Subcutaneous abdominal adipose tissue (tissue), 5 donors: Measurements from ENCODE around the gene MRTFA.

Experiments used
- H3K27ac ChIP-seq: one replicate; pipeline ENCODE4 v1.7.0; 2013; ENCODE audit warnings: low read depth, mild to moderate bottlenecking, inconsistent platforms, low read length, moderate library complexity
- H3K27me3 ChIP-seq, 5 donors: one replicate each; pipeline ENCODE4 v1.7.0; 2013; ENCODE audit warnings: low read length in 5 of 5, inconsistent platforms in 1 of 5; ENCODE audit not compliant: control insufficient read depth in 5 of 5, insufficient read depth in 4 of 5
- H3K36me3 ChIP-seq, 5 donors: one replicate each; pipeline ENCODE4 v1.7.0; 2013; ENCODE audit warnings: low read length in 5 of 5; ENCODE audit not compliant: control insufficient read depth in 5 of 5, insufficient read depth in 5 of 5
- H3K4me1 ChIP-seq, 5 donors: one replicate each; pipeline ENCODE4 v1.7.0; 2013; ENCODE audit warnings: low read length in 5 of 5, mild to moderate bottlenecking in 3 of 5, moderate library complexity in 1 of 5; ENCODE audit not compliant: control insufficient read depth in 5 of 5, insufficient read depth in 5 of 5
- H3K4me3 ChIP-seq, 5 donors: one replicate each; pipeline ENCODE4 v1.7.0; 2013; ENCODE audit warnings: low read length in 5 of 5, low read depth in 1 of 5
- H3K9ac ChIP-seq, 5 donors: one replicate each; pipeline ENCODE4 v1.7.0; 2013; ENCODE audit warnings: low read length in 5 of 5, mild to moderate bottlenecking in 4 of 5, moderate library complexity in 3 of 5
- H3K9me3 ChIP-seq, 5 donors: one replicate each; pipeline ENCODE4 v1.7.0; 2013; ENCODE audit warnings: low read length in 5 of 5; ENCODE audit not compliant: control insufficient read depth in 5 of 5
- donor health status: healthy.
- donor health status: healthy.
- donor health status: healthy.
- donor health status: healthy.
- donor health status: healthy.

MRTFA gene

GRCh38 chr22:40429481-40429880, 207.0 kb downstream of the MRTFA start:
- H3K9ac ChIP-seq, result no peak overlapping the region
- no peaks in the 10 kb centered on the region for H3K9me3 ChIP-seq
- H3K4me1 ChIP-seq, result peaks cover 0 to 32% (median 0%) of the 10 kb centered on the region in 5 donors
- no peak overlapping the region for H3K4me3 ChIP-seq
- no peaks in the 10 kb centered on the region for H3K27me3 ChIP-seq
- H3K36me3 ChIP-seq, result peaks cover 0 to 63% (median 56%) of the 10 kb centered on the region in 5 donors
- H3K27ac ChIP-seq, result no peak overlapping the region

GRCh38 chr22:40428796-40429195, 207.7 kb downstream of the MRTFA start:
- no peak overlapping the region for H3K9ac ChIP-seq
- no peak overlapping the region for H3K4me3 ChIP-seq
- H3K9me3 ChIP-seq, result no peaks in the 10 kb centered on the region
- H3K27ac ChIP-seq, result no peak overlapping the region
- H3K4me1 ChIP-seq, result peaks cover 0 to 32% (median 0%) of the 10 kb centered on the region in 5 donors
- H3K36me3 ChIP-seq, result peaks cover 0 to 69% (median 62%) of the 10 kb centered on the region in 5 donors
- no peaks in the 10 kb centered on the region for H3K27me3 ChIP-seq

GRCh38 chr22:40426594-40427333, 209.8 kb downstream of the MRTFA start:
- H3K9ac ChIP-seq, result no peak overlapping the region

GRCh38 chr22:40425082-40425481, 211.4 kb downstream of the MRTFA start:
- H3K4me3 ChIP-seq, result no peak overlapping the region
- H3K27ac ChIP-seq, result no peak overlapping the region
- peaks cover 0 to 95% (median 91%) of the 10 kb centered on the region in 5 donors for H3K36me3 ChIP-seq
- no peaks in the 10 kb centered on the region for H3K9me3 ChIP-seq
- H3K4me1 ChIP-seq, result peaks cover 0 to 27% (median 3%) of the 10 kb centered on the region in 5 donors
- H3K9ac ChIP-seq, result no peak overlapping the region
- H3K27me3 ChIP-seq, result no peaks in the 10 kb centered on the region

More at GRCh38 chr22:40426594-40427333, 209.8 kb downstream of the MRTFA start:
- Histone ChIP-seq H3K36me3 (peaks cover 0 to 90% (median 81%) of the 10 kb centered on the region in 5 donors), H3K27ac (no peak overlapping the region), H3K9me3 (no peaks in the 10 kb centered on the region), H3K4me3 (no peak overlapping the region), H3K27me3 (no peaks in the 10 kb centered on the region), H3K4me1 (peaks cover 0 to 27% (median 3%) of the 10 kb centered on the region in 5 donors)

GRCh38 chr22:40423882-40424640, 212.5 kb downstream of the MRTFA start:
- Histone ChIP-seq H3K27me3 (no peaks in the 10 kb centered on the region), H3K36me3 (peaks cover 0 to 95% (median 91%) of the 10 kb centered on the region in 5 donors), H3K4me3 (no peak overlapping the region), H3K4me1 (peaks cover 0 to 27% (median 3%) of the 10 kb centered on the region in 5 donors), H3K9me3 (no peaks in the 10 kb centered on the region), H3K27ac (no peak overlapping the region), H3K9ac (no peak overlapping the region)

GRCh38 chr22:40423310-40423688, 213.2 kb downstream of the MRTFA start:
- peaks cover 0 to 95% (median 89%) of the 10 kb centered on the region in 5 donors for H3K36me3 ChIP-seq
- no peak overlapping the region for H3K9ac ChIP-seq
- no peak overlapping the region for H3K27ac ChIP-seq
- H3K4me1 ChIP-seq, result peaks cover 0 to 27% (median 3%) of the 10 kb centered on the region in 5 donors
- H3K27me3 ChIP-seq, result no peaks in the 10 kb centered on the region
- H3K4me3 ChIP-seq, result no peak overlapping the region
- H3K9me3 ChIP-seq, result no peaks in the 10 kb centered on the region

- no peak overlapping the region for H3K4me3 ChIP-seq
- H3K9ac ChIP-seq, result no peak overlapping the region
- H3K36me3 ChIP-seq, result peaks cover 0 to 95% (median 89%) of the 10 kb centered on the region in 5 donors
- H3K4me1 ChIP-seq, result peaks cover 0 to 27% (median 3%) of the 10 kb centered on the region in 5 donors
- H3K27me3 ChIP-seq, result no peaks in the 10 kb centered on the region
- no peaks in the 10 kb centered on the region for H3K9me3 ChIP-seq
- H3K27ac ChIP-seq, result no peak overlapping the region
Measured at GRCh38 chr22:40422558-40423309, 213.8 kb downstream of the MRTFA start.

GRCh38 chr22:40421941-40422340, 214.6 kb downstream of the MRTFA start:
- Histone ChIP-seq H3K27ac (no peak overlapping the region), H3K9ac (no peak overlapping the region), H3K4me3 (no peak overlapping the region), H3K36me3 (peaks cover 0 to 95% (median 90%) of the 10 kb centered on the region in 5 donors), H3K4me1 (peaks cover 0 to 27% (median 3%) of the 10 kb centered on the region in 5 donors), H3K9me3 (no peaks in the 10 kb centered on the region), H3K27me3 (no peaks in the 10 kb centered on the region)

- Histone ChIP-seq H3K27me3 (no peaks in the 10 kb centered on the region), H3K36me3 (peaks cover 0 to 98% (median 91%) of the 10 kb centered on the region in 5 donors), H3K9ac (no peak overlapping the region), H3K4me3 (no peak overlapping the region), H3K9me3 (no peaks in the 10 kb centered on the region), H3K27ac (no peak overlapping the region), H3K4me1 (peaks cover 0 to 25% (median 3%) of the 10 kb centered on the region in 5 donors)
Measured at GRCh38 chr22:40421082-40421350, 215.5 kb downstream of the MRTFA start.
